SK-N-MC (cell line): ENCODE data around the gene TLX2.

Source experiments
- EZH2 ChIP-seq: fragments of 200-600 bp; sonication (generic); IDR thresholded peaks from one replicate; pipeline ENCODE4 v1.6.1; 2017; ENCODE audit warnings: antibody characterized with exemption
- FOXP2 ChIP-seq: optimal IDR thresholded peaks from 2 replicates; pipeline ENCODE3; 2011; ENCODE audit warnings: mild to moderate bottlenecking, moderate library complexity; ENCODE audit not compliant: insufficient read depth; ENCODE audit errors: extremely low read length, control extremely low read depth
- POLR2AphosphoS5 ChIP-seq: IDR thresholded peaks from 2 replicates; pipeline ENCODE4 v1.6.1; 2012; ENCODE audit warnings: mild to moderate bottlenecking, low read depth, low read length, borderline replicate concordance

GRCh38 chr2:74556831-74557370 is 42.7 kb downstream of the TLX2 start:
- TF ChIP-seq EZH2 (no peak), POLR2AphosphoS5 (no peak), FOXP2 (no peak)
